T-helper 1 cell (primary cell): ENCODE data around the gene ST6GAL1.
"Not testable (repeated sequence)": the region's sequence is repeated elsewhere in the genome, so short reads cannot be mapped to it uniquely, and the experiment has no call there.

ENCODE experiments used
- DNase-seq, 5 donors: peaks; one replicate each; pipeline ENCODE4 v3.0.0-alpha.2; 2012 to 2020
- total RNA-seq, 4 donors: gene quantifications; one replicate each; lab custom pipeline; 2026; lab: John Stamatoyannopoulos, UW

ST6GAL1 gene, protein sequence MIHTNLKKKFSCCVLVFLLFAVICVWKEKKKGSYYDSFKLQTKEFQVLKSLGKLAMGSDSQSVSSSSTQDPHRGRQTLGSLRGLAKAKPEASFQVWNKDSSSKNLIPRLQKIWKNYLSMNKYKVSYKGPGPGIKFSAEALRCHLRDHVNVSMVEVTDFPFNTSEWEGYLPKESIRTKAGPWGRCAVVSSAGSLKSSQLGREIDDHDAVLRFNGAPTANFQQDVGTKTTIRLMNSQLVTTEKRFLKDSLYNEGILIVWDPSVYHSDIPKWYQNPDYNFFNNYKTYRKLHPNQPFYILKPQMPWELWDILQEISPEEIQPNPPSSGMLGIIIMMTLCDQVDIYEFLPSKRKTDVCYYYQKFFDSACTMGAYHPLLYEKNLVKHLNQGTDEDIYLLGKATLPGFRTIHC
- total RNA-seq = 145 to 260 (median 247) reads per million in 4 donors

DNA sequence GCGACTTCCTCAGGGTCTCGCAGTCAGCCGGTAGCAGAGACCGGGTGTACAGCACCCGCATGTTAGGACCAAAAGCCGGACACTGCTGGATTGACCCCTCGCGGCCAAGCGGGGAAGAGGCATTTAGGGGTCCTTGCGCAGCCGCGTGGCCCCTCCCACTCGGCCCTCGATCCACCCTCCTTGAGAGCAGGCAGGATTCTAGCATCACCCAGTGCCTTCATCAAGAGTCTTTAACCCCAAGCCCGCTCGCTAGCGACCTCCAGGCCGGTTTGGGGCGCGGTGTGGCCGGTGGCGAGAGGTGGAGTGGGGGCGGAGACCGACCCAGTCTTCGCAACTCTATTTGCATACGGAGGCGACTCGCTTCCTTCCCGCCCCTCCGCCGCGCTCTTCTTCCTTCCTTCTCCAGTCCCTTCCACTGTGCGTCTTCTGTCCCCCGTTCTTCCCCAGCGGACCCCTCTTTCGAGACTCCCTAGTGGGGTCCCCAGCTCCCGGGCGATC is at the start of gene ST6GAL1:
TSS of gene ST6GAL1 (plus strand) at position 384 of the 498 bp plus-strand sequence. CDS start 112,178 bp downstream, outside the sequence.
- peak; percentile 42 to 79 (median 53) for DNase-seq

DNA sequence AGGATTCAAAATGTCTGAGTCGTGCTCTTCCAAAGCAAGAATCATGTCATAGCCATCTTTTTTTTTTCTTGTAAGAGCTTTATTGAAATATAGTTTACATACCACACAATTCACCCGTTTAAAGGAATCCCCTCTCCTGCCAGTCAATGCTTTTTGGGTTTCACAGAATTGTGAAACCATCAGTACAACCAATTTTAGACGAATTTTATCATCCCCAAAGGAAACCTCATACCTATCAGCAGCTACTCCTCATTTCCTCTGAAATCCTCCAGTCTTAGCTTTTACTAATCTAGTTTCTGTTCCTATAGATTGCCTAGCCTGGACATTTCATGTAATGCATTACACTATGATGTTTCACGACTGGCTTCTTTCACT is 48.2 kb upstream of the ST6GAL1 start:
- peak in 1 of 5 donors; percentile 68 for DNase-seq

DNA sequence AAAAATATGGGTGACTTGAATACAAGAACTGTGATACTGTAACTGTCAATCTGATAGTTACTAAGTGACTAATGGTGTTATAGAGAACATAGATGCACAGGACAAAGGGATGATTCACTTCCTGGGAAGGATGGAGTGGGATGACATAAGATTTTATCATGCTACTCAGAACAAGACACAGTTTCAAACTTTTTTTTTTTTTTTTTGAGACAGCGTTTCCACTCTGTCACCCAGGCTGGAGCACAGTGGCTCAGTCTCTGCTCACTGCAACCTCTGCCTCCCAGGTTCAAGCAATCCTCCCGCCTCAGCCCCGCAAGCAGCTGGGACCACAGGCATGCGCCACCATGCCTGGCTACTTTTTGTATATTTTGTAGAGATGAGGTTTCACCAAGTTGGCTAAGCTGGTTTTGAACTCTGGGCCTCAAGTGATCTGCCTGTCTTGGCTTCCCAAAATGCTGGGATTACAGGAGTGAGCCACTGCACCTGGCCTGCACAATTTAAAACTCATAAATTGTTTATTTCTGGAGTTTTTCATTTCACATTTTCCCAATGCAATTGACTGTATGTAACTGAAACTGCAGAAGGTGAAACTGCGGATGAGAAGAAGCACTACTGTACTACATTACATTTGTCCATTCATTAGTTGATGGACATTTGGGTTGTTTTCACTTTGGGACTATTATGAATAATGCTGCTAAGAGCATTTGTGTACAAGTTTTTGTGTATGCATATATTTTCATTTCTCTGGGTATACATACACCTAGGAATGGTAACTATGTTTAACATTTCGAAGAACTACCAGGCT is 47.2 kb upstream of the ST6GAL1 start:
- peak in 1 of 5 donors; percentile 89 for DNase-seq

DNA sequence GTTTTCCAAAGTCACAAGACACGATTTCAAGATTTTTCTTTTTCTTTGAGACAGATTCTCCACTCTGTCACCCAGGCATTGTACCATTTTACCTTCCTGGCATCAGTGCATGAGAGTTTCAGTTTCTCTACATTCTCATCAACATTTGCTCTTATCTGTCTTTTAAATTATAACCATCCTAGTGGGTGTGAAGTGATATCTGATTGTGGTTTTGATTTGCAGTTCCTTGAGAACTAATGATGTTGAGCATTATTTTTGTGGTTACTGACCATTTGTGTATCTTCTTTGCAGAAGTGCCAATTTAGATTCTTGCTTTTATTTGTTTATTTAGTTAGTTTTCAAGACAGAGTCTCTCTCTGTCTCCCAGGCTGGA is 46.7 kb upstream of the ST6GAL1 start:
- DNase-seq = peak in 1 of 5 donors; percentile 58

DNA sequence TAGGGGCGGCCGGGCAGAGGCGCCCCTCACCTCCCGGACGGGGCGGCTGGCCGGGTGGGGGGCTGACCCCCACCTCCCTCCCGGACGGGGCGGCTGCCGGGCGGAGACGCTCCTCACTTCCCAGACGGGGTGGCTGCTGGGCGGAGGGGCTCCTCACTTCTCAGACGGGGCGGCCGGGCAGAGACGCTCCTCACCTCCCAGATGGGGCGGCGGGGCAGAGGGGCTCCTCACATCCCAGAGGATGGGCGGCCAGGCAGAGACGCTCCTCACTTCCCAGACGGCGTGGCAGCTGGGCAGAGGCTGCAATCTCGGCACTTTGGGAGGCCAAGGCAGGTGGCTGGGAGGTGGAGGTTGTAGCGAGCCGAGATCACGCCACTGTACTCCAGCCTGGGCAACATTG is 45.5 kb upstream of the ST6GAL1 start:
- DNase-seq = not testable (repeated sequence)

DNA sequence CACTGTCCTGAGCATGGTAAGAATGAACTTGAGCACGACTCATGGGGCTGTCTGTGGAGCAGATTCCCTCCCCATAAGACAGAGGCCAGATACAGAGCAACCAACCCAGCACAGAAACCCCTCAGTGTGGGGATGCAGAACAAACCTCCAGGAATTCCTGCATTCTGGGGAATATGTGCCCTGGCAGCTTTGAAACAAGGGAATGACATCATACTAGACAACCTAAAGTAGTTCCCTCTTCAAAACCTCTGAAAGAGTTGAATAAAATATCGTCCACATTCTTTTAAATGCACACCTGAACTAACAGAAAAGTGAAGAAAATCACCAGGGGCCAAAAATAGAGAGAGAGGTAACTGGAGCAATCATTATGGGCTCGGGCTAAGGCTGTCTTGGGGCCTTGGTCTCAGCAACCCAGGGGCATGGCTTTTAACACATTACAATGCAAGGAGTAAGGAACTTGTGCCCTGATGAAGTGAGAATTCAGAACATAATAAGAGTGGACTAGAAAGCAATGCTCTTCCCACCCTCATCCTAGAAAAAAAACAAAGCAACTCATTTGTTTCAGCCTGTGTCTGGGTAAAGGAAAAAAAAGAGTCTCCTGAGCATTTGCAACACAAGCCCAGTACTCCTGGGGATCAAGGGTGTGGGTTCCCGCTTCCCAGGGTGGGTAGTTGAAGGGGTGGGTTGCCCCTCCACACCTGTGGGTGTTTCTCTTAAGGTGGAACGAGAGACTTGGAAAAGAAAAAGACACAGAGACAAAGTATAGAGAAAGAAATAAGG is 43.9 kb upstream of the ST6GAL1 start:
- DNase-seq = no peak

DNA sequence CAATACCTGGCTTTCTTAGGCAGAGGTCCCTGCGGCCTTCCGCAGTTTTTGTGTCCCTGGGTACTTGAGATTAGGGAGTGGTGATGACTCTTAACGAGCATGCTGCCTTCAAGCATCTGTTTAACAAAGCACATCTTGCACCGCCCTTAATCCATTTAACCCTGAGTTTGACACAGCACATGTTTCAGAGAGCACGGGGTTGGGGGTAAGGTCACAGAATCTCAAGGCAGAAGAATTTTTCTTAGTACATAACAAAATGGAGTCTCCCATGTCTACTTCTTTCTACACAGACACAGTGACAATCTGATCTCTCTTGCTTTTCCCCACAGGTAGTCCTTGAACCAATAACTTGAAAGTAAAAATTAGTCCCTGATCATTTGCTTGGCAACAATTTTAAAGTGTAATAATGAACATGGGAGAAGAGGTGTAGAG is 42.8 kb upstream of the ST6GAL1 start:
- DNase-seq = not testable (repeated sequence)

DNA sequence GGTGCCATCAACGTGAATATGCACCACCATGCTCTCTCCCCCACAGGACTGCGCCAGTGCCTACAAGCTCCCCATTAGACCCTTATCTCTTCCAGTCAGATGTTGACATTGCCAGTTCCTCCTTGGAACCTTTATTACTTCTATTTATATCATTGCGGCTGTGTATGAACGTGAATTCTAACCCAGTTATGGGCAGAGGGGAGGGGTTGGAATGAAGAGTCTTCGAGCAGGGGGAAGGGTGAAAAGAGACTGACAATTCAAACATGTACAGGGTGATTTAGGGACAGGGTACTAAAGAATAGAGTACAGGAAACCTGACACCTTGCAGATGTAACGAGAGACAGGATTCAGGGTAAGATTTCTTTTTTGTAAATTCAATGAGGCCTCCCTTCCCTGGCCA is 41.8 kb upstream of the ST6GAL1 start:
- no peak for DNase-seq

DNA sequence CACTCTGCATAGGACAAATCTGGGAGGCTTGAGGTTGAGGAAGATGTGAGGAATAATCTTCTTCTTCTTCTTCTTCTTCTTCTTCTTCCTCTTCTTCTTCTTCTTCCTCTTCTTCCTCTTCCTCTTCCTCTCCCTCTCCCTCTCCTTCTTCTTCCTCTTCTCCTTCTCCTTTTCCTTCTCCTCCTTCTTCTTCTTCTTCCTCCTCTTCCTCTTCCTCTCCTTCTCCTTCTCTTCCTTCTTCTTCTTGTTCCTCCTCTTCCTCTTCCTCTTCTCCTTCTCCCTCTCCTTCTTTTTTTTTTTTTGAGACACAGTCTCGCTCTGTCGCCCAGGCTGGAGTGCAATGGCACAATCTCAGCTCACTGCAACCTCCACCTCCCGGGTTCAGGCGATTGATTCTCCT is 40.6 kb upstream of the ST6GAL1 start:
- not testable (repeated sequence) for DNase-seq

DNA sequence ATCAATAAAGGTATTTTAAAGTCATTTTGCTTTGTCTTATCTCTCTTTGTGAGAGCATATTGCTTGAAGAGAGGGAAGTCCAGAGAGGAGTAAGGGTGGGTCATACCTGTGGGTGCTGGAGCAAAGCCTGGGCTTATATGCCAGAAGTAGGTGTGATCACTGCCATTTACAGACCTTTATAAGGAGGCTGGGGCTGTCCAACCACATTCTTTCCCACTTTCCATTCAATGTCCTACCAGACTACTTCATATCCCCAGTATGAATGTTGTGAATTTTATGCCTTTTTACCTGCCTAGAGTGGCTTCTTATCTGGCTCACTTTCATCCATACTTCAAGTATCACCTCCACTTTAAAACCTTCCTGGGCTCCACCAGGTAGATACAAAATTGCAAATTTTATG is 39.4 kb upstream of the ST6GAL1 start:
- DNase-seq = no peak

DNA sequence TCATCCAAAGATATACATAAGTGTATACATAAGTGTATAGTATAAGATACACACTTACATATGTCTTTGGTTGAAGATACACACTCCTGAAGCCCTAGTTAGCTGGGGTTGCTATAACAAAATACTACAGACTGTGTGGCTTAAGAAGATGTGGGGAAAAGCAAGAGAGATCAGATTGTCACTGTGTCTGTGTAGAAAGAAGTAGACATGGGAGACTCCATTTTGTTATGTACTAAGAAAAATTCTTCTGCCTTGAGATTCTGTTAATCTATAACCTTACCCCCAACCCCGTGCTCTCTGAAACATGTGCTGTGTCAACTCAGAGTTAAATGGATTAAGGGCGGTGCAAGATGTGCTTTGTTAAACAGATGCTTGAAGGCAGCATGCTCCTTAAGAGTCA is 37.3 kb upstream of the ST6GAL1 start:
- not testable (repeated sequence) for DNase-seq

DNA sequence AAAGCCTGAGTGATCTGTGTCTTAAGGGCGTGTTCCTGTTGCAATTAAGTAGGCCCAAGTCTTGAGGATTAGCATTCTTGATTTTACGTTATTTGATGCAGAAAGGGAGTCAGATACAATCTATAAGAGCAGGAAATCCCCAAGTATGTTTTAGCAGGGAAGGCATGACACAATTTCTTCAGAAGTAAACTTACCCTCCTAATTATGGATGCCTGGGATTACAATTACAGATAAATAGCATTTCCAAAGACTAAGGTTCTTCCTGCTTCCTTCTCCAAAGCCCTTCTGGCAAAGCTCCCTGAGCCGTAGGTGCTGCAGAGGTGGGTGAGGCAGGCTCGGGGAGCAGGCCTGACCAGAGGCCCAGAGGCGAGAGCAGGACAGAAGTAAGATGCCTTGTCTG is 34.9 kb upstream of the ST6GAL1 start:
- DNase-seq = no peak

DNA sequence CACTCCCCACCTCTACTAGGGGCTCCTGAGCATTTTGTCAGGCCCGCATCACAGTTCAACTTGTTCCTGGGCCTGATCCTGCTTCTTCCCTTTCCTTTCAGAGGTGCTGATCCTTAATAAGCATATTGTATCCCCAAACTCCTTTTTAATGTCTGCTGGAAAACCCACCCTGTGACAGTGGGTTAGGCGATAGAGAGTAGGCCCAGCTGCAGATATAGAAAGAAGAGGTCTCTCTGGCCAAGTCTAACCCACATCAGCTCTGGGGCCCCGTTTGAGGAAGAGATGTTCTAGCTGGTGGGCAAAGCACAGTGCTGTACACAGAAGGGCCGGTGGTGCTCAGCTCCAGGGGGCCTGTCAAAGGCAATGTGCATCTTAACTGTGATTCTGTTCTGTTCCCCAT is 34.3 kb upstream of the ST6GAL1 start:
- no peak for DNase-seq

DNA sequence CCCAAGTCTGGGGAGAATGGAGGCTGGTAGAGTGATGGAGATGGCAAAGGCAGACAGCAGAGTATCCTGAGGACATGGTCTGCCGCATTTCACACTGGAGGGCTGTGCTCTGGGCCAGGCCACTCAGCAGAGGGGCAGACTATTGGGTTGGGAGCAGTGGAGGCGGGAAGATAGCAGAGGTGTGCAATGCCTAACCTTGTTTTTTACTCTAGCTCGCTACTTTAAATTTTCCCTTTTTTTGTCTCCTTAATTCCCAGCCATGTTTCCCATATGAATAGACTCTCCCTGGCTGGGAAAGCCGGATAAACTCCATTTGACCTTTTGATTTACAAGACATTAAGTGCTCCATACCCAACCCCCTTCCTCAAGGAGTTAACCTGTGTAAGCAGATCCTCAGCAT is 33.5 kb upstream of the ST6GAL1 start:
- DNase-seq = no peak

DNA sequence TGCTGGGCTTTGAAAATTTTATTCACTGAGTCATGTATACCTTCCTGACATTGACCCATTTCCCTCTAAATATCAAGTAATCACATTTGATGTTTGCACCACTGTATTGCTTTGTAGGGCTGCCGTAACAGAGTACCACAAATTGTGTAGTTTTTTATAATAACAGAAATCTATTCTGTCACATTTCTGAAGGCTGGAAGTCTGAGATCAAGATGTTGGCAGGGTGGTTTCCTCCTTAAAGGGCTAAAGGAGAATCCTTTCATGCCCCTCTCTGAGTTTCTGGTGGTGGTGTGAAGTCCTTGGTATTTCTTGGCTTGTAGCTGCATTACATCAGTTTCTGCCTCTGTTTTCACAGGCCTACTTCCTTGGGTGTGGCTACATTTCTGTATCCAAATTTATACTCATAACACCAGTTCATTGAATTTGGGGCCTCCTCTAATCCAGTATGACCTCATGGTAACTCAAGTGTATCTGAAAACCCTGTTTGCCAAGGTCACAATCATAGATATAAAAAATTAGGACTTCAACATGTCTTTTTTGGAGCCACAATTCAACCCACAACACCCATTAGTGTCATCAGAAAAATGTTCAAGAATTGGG is 29.1 kb upstream of the ST6GAL1 start:
- peak in 1 of 5 donors; percentile 83 for DNase-seq

DNA sequence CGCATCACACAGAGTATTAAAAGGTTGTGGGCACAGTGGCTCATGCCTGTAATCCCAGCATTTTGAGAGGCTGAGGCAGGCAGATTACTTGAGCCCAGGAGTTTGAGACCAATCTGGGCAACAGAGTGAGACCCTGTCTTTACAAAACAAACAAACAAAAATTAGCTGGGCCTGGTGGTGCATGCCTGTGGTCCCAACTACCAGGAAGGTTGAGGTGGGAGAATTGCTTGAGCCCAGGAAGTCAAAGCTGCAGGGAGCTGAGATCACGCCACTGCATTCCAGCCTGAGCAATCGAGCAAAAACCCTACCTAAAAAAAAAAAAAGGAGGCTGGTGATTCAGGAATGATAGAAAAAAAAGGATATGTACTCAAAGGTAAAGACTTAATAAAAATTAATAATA is 28.2 kb upstream of the ST6GAL1 start:
- DNase-seq = no peak

DNA sequence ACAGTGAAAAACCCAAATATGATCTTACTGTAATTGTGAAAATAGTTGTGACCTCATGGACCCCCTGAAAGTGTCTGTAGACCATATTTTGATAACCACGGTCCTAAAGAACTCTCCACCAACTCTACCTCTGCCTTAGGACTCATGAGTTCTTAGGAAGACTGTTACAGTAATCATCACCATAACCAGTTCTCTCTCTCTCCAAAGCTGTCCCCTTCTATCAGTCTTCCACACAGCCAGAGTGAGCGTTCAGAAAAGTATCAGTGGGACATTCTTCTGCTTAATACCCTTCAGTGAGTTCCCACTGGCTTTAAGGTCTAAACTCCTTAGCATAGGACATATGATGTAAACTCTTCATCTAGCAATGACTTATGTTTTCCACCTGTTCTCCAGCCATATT is 27.6 kb upstream of the ST6GAL1 start:
- DNase-seq = no peak

DNA sequence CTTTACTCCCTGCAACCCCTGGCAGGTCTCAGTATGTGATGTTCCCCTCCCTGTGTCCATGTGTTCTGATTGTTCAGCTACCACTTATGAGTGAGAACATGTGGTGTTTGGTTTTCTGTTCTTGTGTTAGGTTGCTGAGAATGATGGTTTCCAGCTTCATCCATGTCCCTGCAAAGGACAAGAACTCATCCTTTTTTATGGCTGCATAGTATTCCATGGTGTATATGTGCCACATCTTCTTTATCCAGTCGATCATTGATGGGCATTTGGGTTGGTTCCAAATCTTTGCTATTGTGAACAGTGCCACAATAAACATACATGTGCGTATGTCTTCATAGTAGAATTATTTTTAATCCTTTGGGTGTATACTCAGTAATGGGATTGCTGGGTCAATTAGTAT is 26.6 kb upstream of the ST6GAL1 start:
- not testable (repeated sequence) for DNase-seq

DNA sequence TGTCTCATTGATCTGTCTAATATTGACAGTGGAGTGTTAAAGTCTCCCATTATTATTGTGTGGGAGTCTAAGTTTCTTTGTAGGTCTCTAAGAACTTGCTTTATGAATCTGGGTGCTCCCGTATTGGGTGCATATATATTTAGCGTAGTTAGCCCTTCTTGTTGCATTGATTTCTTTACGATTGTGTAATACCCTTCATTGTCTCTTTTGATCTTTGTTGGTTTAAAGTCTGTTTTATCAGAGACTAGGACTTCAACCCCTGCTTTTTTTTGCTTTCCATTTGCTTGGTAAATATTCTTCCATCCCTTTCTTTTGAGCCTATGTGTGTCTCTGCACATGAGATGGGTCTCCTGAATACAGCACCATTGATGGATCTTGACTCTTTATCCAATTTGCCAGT is 23.3 kb upstream of the ST6GAL1 start:
- not testable (repeated sequence) for DNase-seq

DNA sequence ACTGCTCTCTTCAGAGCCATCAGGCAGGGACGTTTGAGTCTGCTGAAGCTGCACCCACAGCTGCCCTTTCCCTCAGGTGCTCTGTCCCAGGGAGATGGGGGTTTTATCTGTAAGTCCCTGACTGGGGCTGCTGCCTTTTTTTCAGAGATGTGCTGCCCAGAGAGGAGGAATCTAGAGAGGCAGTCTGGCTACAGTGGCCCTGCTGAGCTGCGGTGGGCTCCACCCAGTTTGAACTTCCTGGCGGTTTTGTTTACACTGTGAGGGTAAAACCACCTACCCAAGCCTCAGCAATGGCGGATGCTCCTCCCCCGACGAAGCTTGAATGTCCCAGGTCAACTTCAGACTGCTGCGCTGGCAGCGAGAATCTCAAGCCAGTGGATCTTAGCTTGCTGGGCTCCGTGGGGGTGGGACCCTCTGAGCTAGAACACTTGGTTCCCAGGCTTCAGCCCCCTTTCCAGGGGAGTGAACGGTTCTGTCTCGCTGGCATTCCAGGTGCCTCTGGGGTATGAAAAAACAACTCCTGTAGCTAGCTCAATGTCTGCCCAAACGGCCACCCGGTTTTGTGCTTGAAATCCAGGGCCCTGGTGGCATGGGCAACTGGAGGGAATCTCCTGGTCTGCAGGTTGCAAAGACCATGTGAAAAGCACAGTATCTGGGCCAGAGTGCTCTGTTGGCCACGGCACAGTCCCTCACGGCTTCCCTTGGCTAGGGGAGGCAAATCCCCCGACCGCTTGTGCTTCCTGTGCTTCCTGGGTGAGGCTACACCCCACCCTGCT is 21.1 kb upstream of the ST6GAL1 start:
- DNase-seq = peak; percentile 36 to 93 (median 67)
